ENCODE data around the gene PPFIBP1. TPM values are rescaled to one million over a fixed set of nuclear protein-coding genes. Genes with fewer than 3 reads are reported as not detected.

Gene PPFIBP1
- 42.3 and 45.7 TPM in 2 replicates for total RNA-seq (2014; rRNA removed; shearing (Covaris generic); ENCODE audit: low replicate concordance)

DNA sequence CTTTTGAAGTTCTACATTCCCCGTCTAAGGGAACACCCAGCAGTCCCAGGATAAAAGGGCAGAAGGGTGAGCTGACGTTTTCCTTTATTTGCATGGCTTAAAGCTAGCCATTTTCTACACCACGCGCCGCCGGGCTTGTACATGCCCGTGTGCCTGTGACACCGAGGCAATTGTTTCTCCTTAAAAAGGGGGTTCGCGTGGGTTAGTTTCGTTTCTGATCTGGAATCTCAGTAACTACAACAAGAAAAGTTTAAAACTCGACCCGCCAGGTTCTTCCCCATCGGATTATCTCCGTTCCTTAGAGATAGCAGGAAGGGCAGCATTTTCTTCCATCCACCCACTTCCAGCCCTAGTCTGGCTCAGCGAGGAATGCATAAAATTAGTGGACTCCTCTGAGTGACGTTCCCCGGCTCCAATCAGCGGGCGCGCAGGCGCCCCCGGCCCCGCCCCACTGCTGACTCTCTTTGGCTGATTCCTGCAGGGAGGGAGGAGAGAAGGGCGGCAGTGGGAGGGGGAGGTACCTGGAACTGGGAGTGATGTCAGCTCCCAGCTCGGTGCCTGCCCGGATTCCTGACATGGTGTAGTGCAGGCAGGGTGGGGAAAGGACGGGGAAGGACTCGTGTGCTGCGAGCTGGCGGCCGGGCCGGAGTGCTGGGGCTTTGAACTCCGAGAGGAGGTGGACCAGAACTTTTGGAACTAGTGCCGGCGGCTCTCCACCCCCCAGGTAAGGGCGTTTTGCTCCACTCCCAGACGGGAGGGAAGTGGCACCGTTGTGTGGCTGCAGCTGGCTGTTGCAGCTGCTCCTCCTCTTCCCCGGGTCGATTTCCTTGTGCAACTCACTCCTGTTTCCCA, at the start of gene PPFIBP1:
PPFIBP1 (plus strand) TSS at position 565 of the 852 bp plus-strand sequence. CDS start 109,191 bp downstream, outside the sequence.
- Histone ChIP-seq H3K9me3 (no peaks in the 10 kb centered on the region; the same call in 1 of the 2 replicates), H3K36me3 (no peaks in the 10 kb centered on the region; the same call in none of the 2 replicates), H3K4me3 (peak within 1 kb of the TSS; percentile 89), H3K27me3 (no peaks in the 10 kb centered on the region)
- DNase-seq = peak; percentile 100

DNA sequence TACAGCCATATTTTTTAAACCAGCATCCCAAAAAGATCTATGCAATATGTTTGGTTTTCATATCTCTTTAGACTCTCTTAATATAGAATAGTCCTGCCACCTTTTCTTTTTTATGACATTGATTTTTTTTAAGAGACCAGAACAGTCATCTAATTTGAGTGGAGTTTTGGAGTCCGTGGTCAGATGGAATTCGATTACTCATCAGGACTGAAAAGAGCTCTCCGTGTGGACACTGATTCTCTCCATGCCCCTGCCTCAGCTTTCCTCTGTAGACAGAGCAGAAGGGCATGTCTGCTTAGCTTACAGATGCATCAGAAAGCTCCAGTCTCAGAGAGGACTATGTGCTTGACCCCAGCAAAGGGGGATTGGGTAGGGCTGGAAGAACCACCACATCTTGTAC, 49.7 kb upstream of the PPFIBP1 start:
- H3K36me3 ChIP-seq = no peaks in the 10 kb centered on the region
- H3K27me3 ChIP-seq = no peaks in the 10 kb centered on the region
- DNase-seq = peak; percentile 40
- H3K4me3 ChIP-seq = no peak overlapping the region
- H3K9me3 ChIP-seq = peaks cover 30% of the 10 kb centered on the region

DNA sequence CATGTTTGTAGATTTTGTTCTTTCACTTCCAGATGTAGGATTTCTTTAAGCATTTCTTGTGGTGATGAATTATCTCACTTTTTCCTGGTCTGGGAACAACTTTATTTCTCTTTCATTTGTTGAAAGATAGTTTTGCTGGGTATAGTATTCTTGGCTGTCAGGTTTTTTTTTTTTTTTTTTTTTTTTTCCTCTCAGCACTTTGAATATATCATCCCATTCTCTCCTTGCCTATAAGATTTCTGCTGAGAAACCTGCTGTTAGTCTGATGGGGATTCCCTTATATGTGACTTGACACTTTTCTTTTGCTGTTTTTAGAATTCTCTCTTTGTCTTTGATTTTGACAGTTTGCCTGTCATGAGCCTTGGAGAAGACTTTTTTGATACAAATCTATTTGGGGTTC, 47.0 kb upstream of the PPFIBP1 start:
- Histone ChIP-seq H3K9me3 (peaks cover 30% of the 10 kb centered on the region), H3K27me3 (no peaks in the 10 kb centered on the region), H3K4me3 (no peak overlapping the region), H3K36me3 (no peaks in the 10 kb centered on the region)
- no peak for DNase-seq

DNA sequence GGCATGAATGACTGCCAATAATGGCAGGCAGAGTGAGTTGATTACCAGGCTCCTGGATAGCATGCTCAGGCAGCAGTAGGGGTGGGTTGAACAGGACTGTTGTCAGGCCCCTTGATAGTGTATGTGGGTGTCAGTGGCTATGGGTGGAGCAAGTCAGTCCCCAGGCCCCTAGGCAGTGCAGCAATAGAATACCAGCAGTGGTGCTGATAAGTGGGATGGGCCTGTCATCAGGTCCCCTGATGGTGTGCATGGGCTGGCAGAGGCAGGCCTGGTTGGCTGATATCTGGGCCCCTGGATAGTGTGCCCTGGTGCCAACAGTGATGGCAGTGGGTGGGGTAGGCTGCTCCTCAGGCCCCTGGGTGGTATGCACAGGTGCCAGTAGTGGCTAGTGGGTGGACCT, 45.1 kb upstream of the PPFIBP1 start:
- DNase-seq = no peak
- Histone ChIP-seq H3K9me3 (peaks cover 30% of the 10 kb centered on the region), H3K4me3 (no peak overlapping the region), H3K36me3 (no peaks in the 10 kb centered on the region), H3K27me3 (no peaks in the 10 kb centered on the region)

DNA sequence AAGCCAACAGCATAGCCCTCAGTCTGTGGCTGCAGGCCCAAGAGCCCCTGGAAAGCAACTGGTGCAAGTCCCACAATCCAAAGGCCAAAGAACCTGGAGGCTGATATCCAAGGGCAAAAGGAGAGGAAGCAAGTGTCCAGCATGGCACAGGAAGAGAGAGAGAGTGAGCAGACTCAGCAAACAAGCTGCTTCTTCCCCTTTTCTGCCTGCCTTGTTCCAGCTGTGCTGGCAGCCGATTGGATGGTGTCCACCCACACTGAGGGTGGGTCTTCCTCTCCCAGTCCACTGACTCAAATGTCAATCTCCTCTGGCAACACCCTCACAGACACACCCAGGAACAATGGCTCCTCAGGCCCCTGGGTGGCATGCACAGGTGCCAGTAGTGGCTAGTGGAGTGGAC, 44.0 kb upstream of the PPFIBP1 start:
- no peak for DNase-seq
- Histone ChIP-seq H3K27me3 (no peaks in the 10 kb centered on the region), H3K9me3 (peaks cover 30% of the 10 kb centered on the region), H3K4me3 (no peak overlapping the region), H3K36me3 (no peaks in the 10 kb centered on the region)

DNA sequence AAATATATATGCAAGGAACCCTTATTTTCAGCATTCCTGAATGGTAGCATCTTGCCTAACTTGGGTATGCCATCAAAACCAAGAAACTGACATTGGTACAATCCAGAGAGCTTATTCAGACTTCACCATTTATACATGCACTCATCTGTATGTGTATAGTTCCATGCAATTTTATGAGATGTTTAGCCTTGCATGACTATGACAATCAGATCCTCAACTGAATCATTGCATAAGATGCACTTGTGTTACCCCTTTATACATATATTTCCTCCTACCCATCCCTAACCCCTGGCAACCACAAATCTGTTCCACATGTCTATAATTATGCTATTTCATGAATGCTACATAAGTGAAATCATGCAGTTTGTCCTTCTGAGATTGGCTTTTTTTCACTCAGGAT, 37.0 kb upstream of the PPFIBP1 start:
- no peak overlapping the region for H3K4me3 ChIP-seq
- no peaks in the 10 kb centered on the region for H3K27me3 ChIP-seq
- H3K9me3 ChIP-seq = no peaks in the 10 kb centered on the region
- DNase-seq = no peak
- H3K36me3 ChIP-seq = no peaks in the 10 kb centered on the region

DNA sequence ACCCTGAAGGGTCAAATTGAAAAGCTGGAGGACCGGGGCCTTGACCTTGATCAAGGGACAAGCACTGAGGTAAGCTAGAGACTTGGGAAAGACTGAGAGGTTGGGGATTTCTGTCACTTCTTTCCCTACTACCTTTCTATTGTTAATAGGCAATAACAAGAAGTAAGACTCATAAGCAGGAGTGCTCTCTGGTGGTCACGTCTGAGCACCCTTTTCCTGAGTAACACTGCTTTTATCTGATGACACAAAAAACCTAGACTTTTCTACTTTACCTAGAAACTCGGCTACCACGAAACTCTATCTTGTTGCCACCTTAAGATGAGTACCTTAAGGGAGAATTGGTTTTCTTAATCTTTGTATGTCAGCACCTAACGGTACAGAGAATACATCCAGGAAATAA, 35.5 kb upstream of the PPFIBP1 start:
- Histone ChIP-seq H3K36me3 (no peaks in the 10 kb centered on the region), H3K9me3 (no peaks in the 10 kb centered on the region), H3K27me3 (no peaks in the 10 kb centered on the region), H3K4me3 (no peak overlapping the region)
- DNase-seq = no peak

DNA sequence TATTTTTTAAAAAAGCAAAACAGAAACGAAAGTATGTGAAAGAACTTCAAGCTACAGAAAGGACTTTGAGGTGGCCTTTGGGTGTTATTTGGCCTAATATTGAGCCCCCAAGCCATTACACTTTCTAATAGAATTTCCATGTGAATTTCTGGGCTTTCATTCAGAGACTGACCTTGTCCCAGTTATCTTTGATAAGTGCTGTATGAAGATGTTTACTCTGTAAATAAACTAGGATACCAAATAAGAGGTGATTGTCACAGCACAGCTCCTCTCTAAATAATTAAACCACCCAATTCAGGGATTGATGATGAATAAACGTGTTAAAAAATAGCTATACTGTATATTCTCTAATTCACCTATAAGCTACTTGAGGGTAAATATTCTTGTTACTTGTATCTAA, 32.8 kb upstream of the PPFIBP1 start:
- DNase-seq = no peak
- Histone ChIP-seq H3K27me3 (no peaks in the 10 kb centered on the region), H3K36me3 (no peaks in the 10 kb centered on the region), H3K4me3 (no peak overlapping the region), H3K9me3 (no peaks in the 10 kb centered on the region)

DNA sequence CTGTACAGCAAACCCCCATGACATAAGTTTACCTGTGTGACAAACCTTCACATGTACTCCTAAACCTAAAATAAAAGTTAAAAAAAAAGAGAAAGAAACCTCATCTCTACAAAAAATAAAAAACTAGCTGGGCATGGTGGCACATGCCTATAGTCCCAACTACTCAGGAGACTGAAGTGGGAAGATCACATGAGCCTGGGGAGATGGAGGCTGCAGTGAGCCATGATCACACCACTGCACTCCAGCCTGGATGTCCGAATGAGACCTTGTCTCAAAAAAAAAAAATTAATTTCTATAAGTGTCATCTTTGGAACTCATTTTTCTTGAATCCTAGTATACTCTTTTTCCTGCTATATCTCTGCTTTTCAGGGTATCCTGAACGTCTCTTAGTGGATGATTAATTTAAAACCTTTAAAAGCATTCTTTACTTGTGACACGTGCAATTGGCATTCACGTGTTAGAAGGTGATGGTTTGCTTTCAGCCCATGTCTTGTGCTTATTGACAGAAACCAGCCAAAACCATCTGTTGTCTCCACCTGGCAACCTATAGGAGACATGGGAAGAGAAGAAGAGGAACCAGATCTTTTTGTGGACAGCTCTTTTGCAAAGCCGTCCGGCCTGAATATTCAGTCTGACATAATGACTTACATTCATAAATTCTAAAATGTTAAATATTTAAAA, 30.6 kb upstream of the PPFIBP1 start:
- Histone ChIP-seq H3K27me3 (no peaks in the 10 kb centered on the region), H3K9me3 (no peaks in the 10 kb centered on the region), H3K36me3 (no peaks in the 10 kb centered on the region), H3K4me3 (no peak overlapping the region)
- DNase-seq = no peak

DNA sequence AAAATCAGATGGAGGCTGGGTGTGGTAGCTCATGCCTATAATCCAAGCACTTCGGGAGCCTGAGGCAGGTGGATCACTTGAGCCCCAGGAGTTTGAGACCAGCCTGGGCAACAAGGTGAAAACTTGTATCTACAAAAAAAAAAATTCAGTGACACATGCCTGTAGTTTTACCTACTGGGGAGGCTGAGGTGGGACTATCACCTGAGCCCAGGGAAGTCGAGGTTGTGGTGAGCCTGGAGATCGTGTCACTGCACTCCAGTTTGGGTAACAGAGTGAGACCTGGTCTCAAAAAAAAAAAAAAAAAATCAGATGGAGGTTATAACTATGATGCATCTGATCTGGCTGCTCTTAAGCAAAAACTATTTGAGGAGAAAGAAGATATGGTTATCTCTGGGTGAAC, 26.6 kb upstream of the PPFIBP1 start:
- H3K27me3 ChIP-seq = no peaks in the 10 kb centered on the region
- H3K4me3 ChIP-seq = no peak overlapping the region
- H3K36me3 ChIP-seq = no peaks in the 10 kb centered on the region
- no peaks in the 10 kb centered on the region for H3K9me3 ChIP-seq
- no peak for DNase-seq

DNA sequence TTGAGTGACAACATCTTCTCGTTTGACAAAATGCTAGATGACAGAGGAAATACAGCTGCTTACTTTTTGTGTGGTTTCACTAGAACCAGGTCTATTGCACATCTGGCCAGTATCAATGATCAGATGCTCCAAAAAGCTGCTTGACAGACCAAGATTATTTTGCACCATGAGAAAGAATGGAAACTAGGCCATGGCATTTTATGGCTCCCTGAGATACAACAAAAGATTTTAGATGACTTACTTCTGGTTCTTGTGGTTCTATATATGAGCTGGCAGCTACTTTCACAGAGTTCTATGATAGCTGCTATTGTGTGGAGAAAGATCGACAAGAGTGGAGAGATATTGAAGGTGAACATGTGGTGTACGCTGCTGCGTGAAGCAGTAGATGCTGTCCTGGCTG, 25.9 kb upstream of the PPFIBP1 start:
- DNase-seq = no peak
- no peak overlapping the region for H3K4me3 ChIP-seq
- H3K36me3 ChIP-seq = no peaks in the 10 kb centered on the region
- no peaks in the 10 kb centered on the region for H3K27me3 ChIP-seq
- no peaks in the 10 kb centered on the region for H3K9me3 ChIP-seq

DNA sequence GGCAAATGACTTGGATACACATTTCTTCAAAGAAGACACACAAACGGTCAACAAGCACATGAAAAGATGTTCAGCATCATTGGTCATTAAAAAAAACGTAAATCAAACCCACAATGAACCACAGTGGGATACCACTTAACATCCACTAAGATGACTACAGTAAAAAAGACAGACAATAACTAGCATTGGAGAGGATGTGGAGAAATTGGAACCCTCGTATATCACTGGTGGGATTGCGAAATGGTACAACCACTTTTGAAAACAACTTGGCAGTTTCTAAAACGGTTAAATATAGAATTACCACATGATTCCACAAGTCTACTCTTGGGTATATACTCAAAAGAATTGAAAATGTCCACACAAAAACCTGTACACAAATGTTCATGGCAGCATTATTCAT, 25.2 kb upstream of the PPFIBP1 start:
- Histone ChIP-seq H3K9me3 (no peaks in the 10 kb centered on the region), H3K27me3 (no peaks in the 10 kb centered on the region), H3K4me3 (no peak overlapping the region), H3K36me3 (no peaks in the 10 kb centered on the region)
- no peak for DNase-seq

DNA sequence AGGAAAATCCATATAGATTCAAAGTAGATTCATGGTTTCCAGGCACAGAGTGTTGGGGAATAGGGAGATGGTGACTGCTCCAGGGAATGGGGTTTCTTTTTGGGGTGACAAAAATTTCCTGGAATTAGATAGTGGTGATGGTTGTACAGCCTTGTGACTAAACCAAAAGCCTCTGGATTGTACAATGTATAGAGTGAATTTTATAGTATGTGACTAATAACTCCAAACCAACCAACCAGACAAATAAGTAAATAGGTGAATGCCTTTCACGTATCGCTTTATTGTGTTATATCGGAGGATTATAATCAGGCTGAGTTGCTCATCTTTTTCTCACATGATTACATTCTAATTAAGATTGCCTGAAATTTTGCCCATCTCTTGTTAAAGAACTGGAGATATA, 24.6 kb upstream of the PPFIBP1 start:
- Histone ChIP-seq H3K36me3 (no peaks in the 10 kb centered on the region), H3K4me3 (no peak overlapping the region), H3K27me3 (no peaks in the 10 kb centered on the region), H3K9me3 (no peaks in the 10 kb centered on the region)
- DNase-seq = no peak

DNA sequence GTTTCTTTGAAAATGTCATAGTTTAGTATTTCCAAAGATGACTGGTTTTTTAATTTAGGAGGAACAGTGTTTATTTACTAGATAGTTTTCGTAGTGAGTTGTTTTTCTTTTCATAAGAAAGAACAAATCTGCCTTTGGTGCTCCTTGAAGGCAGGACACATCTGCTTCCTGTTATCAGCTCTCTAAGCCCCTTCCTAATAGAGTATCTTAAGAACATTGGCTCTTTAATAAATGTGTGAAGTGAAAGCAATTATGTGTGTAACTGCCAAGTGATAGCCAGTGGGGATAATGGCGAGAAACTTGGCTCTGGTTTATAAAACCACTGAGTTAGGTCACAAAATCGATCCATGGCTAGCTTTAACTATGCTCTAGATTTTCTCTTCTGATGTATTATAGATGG, 23.5 kb upstream of the PPFIBP1 start:
- Histone ChIP-seq H3K27me3 (no peaks in the 10 kb centered on the region), H3K4me3 (no peak overlapping the region), H3K36me3 (no peaks in the 10 kb centered on the region), H3K9me3 (no peaks in the 10 kb centered on the region)
- DNase-seq = no peak

DNA sequence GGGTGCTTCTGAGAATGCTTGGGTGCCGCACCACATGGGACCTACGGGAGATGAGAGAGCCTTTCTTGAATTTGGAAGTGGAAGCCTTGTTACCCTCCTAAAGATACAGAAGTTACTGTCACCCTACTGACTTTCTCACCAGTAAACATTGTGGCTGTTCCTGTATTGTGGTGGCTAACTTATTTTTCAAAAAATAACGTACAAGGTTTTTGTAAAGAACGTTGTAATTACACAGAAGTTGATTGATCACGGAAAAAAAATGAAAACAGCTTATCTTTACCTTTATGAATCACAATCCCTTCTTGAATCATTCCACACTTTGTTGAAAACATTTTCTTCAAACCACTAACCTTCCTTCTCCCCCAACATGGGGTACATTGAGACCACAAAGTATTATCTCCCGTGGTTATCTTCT, 22.0 kb upstream of the PPFIBP1 start:
- DNase-seq = no peak
- Histone ChIP-seq H3K4me3 (no peak overlapping the region), H3K9me3 (peaks cover 6% of the 10 kb centered on the region), H3K36me3 (no peaks in the 10 kb centered on the region), H3K27me3 (no peaks in the 10 kb centered on the region)

DNA sequence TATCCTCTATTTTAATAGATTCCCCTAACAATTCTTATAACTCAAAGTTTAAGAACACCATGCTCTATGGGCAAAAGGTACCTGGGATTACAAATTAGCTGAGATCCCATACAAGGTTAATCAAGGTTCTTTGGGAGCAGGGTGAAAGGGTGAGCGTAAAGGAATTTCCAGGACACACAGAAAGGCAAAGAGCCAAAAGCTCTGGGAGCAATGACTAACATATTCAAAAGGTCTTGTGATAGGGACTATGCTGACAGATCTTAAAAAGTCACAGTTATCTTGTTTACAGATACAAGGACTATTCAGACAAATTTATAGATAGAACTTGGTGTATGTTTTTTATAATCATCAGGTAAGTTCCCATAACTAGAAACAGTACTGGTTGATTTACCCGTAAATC, 19.5 kb upstream of the PPFIBP1 start:
- H3K4me3 ChIP-seq = no peak overlapping the region
- DNase-seq = no peak

DNA sequence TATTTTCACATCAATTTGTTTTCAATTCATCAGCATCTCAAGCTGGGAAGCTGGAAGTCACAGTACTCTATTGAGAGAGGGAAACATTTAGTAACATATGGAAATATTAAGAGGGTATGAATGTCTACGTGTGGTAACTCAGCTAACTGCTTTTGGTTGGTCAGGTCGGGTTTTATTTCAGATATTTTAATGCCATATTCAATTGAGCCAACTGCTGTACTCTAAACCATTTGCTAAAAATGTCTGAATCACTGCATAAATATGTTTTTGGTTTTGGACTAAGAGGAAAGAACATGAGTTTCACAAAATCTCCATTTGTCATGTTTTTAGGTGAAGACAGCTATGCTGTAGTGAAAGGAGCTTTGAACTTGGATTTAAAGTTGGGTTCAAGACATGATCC, 18.9 kb upstream of the PPFIBP1 start:
- Histone ChIP-seq H3K27me3 (no peaks in the 10 kb centered on the region), H3K9me3 (peaks cover 7% of the 10 kb centered on the region), H3K36me3 (no peaks in the 10 kb centered on the region), H3K4me3 (no peak overlapping the region)
- DNase-seq = no peak

More for the DNA sequence above, 19.5 kb upstream of the PPFIBP1 start:
- Histone ChIP-seq H3K9me3 (peaks cover 7% of the 10 kb centered on the region), H3K36me3 (no peaks in the 10 kb centered on the region), H3K27me3 (no peaks in the 10 kb centered on the region)

DNA sequence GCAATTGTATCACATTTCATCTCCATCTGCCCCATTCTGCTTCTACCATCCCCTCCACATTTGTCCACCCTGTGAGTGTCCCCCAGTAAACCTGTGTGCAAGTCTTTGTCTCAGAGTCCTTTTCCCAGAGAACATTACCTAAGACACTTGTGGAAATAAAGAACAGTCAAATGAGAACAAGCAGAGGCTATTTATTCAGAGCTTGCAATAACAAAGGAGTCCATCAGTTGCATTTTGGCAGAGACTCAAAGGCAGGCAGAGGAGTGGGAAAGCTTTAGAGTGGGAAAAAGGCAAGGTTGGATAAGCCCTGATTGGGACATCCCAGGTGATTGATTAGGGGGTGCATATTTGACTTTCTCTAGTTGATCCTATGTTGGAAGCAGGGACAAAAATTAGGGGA, 18.2 kb upstream of the PPFIBP1 start:
- no peaks in the 10 kb centered on the region for H3K36me3 ChIP-seq
- no peaks in the 10 kb centered on the region for H3K27me3 ChIP-seq
- H3K9me3 ChIP-seq = peaks cover 7% of the 10 kb centered on the region
- no peak for DNase-seq
- no peak overlapping the region for H3K4me3 ChIP-seq

Data from MG63 (cell line).